H1 (cell line): ENCODE data around the gene CCAR1.

Source experiments
- CHD2 ChIP-seq: IDR thresholded peaks from 2 replicates; pipeline ENCODE4 v1.6.1; 2012; ENCODE audit warnings: low read length, improper control_type of control experiment
- ZNF274 ChIP-seq: IDR thresholded peaks from 2 replicates; pipeline ENCODE4 v1.7.0; 2012; ENCODE audit warnings: low read length, borderline replicate concordance; ENCODE audit errors: extremely low read depth
- TF ChIP-seq, protein P1 (sequence below), 3 experiments: IDR thresholded peaks; 1 replicate in 2 of 3; 2 replicates in 1 of 3; pipeline versions ENCODE4 v1.5.1 to v1.6.1; 2011; ENCODE audit warnings: low read length in 3 of 3, mild to moderate bottlenecking in 3 of 3, inconsistent platforms in 2 of 3, low read depth in 1 of 3, moderate library complexity in 1 of 3; ENCODE audit not compliant: insufficient read depth in 1 of 3; ENCODE audit errors: control extremely low read depth in 1 of 3

DNA sequence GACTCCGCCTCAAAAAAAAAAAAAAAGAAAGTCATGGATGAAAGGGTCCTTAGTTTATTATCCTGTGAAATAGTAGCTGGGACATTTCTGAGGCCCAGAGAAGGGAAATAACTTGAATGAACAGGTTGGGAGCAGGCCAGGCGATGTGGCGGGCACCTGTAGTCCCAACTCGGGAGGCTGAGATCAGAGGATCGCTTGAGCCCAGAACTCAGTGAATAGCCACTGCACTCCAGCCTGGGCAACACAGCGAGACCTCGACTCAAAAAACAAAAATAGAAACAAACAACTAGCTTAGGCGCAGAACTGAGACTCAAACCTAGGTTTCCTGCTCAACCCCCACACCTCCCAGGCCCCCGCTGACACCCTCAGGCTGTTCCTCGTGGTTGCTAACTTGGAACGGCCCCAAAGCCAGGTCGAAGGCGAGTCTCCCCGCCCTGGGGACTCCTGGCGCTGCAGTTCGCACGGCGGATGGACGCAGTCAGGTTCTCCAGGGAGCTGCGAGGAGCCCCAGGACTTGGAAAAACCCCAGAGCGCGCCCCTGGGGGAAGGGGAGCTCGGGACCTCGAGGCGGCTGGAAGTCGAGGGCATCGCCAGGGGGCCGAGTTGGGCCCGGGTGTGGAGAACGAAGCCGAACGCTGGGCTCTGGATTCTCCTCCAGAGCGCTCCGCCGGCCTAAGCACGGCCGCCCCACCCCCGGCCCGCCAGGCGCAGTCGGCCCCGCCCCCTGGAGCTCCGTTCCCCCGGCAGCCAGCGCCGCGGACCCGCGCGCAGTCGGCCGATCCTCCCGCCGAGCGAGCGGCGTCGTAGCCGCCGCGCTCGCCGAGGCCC lies 105.9 kb downstream of the CCAR1 start, which contains the start of gene STOX1:
- TF ChIP-seq CHD2, result 0 out of 2 replicates have a peak, but pooled peaks have one; percentile 25
- TF ChIP-seq ZNF274, result no peak
- TF ChIP-seq, protein P1, sequence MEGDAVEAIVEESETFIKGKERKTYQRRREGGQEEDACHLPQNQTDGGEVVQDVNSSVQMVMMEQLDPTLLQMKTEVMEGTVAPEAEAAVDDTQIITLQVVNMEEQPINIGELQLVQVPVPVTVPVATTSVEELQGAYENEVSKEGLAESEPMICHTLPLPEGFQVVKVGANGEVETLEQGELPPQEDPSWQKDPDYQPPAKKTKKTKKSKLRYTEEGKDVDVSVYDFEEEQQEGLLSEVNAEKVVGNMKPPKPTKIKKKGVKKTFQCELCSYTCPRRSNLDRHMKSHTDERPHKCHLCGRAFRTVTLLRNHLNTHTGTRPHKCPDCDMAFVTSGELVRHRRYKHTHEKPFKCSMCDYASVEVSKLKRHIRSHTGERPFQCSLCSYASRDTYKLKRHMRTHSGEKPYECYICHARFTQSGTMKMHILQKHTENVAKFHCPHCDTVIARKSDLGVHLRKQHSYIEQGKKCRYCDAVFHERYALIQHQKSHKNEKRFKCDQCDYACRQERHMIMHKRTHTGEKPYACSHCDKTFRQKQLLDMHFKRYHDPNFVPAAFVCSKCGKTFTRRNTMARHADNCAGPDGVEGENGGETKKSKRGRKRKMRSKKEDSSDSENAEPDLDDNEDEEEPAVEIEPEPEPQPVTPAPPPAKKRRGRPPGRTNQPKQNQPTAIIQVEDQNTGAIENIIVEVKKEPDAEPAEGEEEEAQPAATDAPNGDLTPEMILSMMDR (IDR thresholded peaks at IDR 0.05; ENCODE audit: control extremely low read depth in 1 of 3, insufficient read depth in 1 of 3, low read depth in 1 of 3, low read length in 3 of 3), result 0 out of 4 replicates have a peak, but pooled peaks of 1 of the 3 experiments have one; percentile 4
